Hematopoietic multipotent progenitor cell treated with erythropoietin and hydrocortisone succinate and interleukin-3 and kit ligand, for 6 days (in vitro differentiated cells): ENCODE data around the gene DHFR2.
"Not testable (repeated sequence)": the region's sequence is repeated elsewhere in the genome, so short reads cannot be mapped to it uniquely, and the experiment has no call there.

Experiments
- DNase-seq: peaks from one replicate; pipeline ENCODE4 v3.0.0-alpha.2; 2015

DHFR2 gene

DNA sequence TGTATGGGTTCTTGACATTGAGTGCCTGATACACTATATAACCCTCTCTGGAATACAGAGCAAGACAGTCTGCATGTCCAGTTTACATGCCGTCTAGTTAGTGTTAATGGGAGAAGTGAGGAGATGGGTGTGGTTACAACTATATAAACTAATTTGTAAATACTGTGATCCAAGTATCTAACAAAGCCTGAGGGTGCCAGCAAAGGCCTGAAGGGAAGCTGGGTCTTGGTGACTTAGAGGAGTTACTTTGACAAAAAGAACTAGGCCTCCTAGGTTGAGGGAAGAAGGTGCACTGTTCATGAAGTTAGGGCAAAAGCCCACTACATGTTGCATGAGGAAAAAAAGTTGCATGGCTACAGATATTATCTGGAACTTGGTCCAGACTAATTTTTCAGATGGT lies 2.4 kb upstream of the DHFR2 start:
- no peak for DNase-seq

DNA sequence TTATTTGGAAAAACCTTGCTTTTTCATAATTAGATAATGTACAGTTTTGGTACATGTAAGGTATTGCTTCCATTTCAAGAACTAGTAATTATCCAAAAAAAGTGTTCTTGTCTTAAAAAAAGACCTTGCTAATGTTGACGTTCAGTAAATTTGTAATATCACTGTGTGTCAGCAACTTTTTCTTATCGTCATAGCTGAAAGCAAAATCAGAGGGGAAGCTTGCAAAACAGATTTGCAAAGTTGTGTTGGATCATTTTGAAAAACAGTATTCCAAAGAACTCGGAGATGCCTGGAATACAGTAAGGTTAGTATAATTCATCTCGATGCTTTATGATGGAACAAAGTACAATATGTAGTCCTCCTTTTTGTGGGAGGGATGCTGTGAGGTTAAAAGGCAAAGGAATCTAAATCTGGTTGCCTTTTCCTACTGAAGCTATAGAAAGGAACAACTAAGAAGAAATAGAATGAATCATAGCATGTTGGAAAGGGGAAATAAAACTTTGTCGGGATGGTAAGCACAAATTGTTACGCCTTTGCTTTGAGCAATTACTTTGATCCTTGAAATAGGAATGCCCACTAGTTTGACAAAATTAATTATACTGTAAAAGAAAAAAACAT lies 1.6 kb upstream of the DHFR2 start:
- peak; percentile 35 for DNase-seq

DNA sequence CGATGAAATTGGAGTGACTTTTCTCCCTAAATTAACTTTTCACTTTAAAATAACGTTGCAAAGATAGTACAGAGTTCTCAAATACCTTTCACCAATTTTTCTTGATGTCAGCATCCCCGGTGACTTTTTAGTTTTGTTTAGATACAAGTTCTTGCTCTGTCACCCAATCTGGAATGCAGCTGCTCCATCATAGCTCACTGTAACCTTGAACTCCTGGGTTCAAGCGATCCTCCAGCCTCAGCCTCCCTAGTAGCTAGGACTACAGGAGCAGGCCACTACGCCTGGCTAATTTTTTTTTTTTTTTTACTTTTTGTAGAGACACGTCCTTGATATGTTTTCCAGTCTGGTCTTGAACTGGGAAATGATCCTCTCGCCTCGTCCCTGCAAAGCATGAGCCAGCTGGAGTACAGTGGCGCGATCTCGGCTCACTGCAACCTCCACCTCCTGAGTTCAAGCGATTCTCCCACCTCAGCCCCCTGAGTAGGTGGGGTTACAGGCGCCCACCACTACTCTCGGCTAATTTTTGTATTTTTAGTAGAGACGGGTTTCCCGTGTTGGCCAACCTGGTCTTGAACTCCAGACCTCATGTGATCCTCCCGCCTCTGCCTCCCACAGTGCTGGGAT lies 892 bp upstream of the DHFR2 start:
- peak; percentile 27 for DNase-seq

DNA sequence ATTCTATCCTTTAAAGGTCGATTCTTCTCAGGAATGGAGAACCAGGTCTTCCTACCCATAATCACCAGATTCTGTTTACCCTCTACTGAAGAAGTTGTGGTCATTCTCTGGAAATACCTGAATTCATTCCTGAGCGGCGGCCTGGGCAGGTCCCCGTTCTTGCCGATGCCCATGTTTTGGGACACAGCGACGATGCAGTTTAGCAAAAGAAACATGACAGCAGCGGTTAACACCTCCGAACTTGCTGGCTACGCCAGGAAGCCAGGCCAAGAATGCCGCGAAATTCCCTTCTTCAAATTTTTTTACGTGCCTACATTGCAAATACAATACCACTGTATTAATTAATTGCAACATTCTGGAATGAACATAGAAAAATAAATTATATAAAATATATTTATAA lies 1.4 kb downstream of the DHFR2 start:
- no peak for DNase-seq

DNA sequence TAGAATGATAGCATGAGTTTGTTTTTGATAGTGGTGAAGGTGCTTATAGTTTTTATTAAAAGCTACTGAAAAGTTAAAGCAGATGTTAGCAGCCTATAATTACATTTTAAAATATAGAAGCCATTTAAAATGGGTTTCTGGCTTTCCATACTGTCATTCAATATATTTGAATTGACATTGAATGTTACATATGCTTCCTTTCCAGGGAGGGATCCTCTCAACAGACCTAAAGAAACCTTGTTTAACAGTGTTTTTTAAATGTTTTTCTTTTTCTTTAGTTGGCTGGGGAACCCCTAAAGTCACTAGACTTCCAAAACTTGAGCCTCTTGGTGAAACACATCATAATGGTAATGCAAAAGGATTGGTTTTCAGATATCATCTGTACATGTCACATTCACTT lies 12.2 kb downstream of the DHFR2 start:
- no peak for DNase-seq

DNA sequence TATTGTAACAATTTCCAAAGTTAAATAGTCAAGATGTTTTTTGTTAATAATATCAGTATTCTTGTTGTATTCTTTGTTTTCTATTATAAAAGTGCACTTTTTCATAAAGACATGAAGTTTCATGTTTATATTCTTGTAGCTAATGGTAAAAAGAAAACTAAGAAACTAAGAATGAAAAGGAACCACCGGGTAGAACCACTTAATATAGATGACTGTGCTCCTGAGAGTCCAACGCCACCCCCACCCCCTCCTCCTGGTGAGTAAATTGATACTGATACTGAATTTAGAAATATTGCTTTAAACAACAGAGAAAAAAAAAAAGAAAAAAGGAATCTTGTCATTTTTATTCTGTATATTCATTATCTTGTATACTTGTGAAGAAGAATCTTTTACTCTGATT lies 13.4 kb downstream of the DHFR2 start:
- no peak for DNase-seq

DNA sequence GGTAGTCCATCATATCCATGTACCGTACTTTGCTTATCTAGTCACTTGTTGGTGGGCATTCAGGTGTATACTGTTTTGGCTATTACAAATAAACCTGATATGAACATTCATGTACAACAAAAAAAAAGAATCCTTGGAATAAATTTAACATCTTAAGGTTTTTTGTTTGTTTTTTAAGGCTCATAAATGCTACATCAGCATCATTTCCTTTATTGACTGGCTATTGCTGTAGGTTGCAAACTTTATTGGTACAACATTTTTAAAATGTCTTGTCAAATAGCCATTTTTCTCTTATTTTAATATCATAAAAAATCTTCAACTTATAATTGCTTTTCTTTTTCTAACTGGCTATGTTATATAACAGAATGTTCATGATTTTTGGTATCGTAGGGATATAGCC lies 16.2 kb downstream of the DHFR2 start:
- no peak for DNase-seq

DNA sequence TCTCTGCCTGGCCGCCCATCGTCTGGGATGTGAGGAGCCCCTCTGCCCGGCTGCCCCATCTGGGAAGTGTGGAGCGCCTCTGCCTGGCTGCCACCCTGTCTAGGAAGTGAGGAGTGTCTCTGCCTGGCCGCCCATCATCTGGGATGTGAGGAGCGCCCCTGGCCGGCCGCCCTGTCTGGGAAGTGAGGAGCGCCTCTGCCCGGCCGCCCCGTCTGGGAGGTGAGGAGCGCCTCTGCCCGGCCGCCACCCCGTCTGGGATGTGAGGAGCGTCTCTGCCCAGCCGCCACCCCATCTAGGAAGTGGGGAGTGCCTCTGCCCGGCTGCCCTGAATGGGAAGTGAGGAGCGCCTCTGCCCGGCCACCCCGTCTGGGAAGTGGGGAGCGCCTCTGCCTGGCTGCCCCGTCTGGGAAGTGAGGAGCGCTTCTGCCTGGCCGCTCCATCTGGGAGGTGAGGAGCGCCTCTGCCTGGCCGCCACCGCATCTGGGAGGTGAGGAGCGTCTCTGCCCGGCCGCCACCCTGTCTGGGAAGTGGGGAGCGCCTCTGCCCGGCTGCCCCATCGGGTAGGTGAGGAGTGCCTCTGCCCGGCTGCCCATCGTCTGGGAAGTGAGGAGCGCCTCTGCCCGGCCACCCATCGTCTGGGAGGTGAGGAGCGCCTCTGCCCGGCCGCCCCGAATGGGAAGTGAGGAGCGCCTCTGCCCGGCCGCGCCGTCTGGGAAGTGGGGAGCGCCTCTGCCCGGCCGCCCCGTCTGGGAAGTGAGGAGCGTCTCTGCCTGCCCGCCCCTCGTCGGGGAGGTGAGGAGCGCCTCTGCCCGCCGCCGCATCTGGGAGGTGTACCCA lies 18.4 kb downstream of the DHFR2 start:
- DNase-seq, result not testable (repeated sequence)

DNA sequence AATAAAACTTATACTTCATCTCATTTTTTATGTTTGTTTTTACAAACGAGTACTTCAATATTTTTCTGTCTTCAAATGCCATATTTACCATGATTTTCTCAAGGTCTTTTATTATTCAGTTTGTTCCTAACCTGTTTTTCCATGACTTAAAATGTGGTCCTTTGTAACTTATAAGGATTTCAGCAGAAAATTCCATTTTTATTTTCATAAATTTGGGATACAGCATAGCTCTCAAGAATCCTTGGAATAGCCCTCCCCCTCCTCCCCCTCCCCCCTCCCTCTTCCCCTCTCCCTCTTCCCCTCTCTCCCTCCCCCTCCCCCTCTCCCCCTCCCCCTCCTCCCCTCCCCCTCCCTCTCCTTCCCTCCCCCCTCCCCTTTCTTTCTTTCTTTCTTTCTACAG lies 19.4 kb downstream of the DHFR2 start:
- DNase-seq, result no peak

DNA sequence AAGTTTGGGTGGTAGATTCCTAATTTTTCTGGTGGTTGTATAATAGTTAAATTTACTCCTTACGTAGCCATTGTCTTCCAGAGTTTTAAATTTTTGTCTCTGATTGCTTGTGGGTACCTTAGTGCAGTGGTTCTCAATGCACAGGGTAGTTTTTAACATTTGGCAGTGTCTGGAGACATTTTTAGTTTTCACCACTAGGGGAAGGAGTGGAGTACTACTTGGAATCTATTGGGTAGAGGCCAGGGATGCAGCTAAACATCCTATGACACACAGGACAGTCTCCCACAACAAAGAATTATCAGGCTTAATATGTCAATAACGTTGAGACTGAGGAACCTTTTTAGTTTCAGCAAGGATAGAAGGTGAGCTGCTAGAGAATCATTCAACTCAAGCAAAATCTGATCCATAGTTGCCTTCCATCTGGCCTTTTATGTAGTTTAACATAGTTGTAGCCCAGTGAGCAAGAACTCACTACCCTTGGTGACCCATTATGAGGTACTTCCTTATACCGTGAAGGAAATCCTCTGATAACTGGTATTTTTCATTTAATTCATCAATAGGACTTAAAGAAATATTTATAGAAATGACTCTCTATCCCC lies 25.7 kb downstream of the DHFR2 start:
- peak; percentile 67 for DNase-seq

DNA sequence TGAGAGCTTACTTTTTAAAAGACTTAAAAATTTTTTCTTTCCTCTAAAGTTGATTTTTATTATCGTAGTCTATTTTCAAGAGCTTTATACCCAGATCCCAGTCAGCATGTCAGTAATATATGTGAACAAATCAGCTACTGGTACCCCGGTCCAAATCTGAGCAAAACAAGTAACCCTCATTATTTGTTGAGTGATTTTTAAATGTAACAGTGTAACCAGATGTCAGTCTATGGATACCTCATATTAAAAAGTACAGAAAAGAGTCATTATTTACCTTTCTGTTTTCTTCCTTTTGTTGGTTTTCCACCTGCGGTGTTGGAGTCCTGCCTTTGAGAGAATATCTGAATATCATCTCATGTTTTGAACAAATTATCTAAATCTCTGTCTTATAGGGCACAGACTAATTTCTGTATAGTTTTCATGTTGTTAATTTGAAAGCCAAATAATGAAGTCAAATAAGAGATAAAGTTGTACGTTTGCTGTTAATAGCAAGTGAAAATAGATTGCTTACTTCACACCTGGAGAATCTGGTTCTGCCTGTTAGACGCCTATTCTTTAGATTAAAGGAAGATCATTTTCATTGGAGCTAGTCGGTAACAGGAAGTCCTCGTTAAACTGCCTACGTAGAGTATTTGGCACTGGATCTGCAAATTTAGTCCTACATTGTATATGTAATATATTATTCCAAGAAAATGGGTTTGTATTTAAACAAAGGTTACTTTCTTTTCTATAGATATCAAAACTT lies 34.5 kb downstream of the DHFR2 start, which contains the start of gene STX19:
Gene STX19, minus strand, starts transcription at position 505 of the 745 bp plus-strand sequence. CDS start 13,328 bp downstream, outside the sequence.
- no peak for DNase-seq

DNA sequence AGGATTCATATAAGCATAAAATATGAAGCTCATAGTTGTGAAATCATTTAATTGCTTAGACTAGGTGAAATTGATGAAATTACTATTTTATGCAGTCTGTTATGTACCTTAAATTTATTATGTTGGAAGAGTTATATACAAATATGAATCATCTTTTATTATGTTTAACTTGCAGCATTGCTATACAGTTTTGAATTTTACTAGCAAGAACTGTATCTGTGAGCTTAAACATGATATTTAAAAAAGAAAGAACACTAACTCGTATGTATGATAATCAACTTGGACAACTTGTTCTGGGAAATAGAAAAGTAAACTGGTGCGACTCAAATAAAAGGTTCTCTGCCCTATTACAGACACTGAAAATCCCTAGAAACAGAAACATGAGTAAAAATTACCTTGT lies 36.1 kb downstream of the DHFR2 start:
- DNase-seq, result no peak

DNA sequence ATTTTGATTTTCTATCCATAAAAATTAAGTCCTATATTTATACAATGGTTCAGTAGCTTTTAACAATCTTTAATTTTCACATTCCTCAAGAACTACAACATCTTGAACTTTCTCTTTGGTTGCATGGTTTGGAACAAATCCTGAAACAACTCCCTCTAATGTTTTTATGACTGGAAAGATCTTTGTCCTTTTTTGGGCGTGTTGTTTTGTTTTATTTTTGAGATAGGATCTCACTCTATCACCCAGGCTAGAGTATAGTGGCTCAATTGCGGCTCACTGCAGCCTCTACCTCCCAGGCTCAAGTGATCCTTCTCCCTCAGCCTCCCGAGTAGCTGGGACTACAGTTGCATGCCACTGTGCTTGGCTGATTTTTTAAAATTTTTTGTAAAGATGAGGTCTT lies 38.3 kb downstream of the DHFR2 start:
- DNase-seq, result no peak

DNA sequence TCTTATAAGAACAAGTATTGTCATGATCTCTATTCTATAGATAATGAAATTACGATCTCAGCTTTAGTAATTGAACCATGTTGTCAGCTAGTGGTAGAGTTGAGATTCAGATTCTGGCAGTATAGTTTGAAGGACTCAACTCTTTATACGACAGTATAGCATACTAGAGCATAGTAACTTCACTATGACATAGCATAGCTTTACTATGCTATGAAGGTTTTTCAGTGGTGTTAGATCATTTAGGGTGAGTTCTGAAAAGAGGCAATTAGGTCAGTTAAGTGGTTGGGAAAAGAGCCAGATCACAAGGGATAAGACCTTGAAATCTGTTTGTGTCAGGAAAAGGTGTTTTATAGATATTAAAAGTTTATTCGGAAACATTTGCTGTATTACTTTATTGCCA lies 42.4 kb downstream of the DHFR2 start:
- no peak for DNase-seq

DNA sequence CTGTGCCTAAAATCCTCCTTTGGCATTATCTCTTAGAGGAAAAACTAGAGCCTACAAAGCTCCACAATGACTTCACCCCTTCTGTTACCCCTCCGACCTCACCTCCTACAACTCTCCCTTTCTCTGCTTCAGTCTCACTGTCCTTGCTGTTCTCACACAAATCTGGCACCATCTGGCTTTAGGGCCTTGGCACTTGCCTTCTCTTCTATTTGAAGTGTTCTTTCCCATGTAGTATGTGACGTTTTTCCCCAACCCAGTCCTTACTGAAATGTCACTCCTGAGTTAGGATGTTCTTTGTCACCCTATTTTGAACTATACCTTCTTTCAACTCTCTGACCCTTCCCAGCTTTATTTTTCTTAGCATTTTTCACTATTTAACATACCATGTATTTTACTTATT lies 43.1 kb downstream of the DHFR2 start:
- no peak for DNase-seq

DNA sequence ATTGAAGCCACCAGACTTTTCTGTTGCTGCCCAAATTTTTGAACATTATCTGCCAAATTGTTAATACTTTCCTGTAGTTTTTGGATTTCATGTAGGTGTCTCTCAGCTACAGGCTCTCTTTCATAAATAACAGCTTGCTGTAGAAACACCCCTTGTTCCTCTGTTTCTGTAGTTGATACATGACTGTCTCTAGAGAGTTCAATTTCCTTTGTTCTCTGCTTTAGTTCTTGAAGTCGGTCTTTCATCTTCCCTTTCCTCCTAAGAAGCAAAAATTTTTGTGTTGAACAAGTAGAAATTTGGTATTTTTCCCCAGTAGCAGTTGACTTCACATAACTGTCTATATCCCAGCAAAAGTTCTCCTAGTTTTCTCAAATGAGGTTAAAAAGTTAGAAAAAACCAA lies 47.7 kb downstream of the DHFR2 start:
- no peak for DNase-seq

DNA sequence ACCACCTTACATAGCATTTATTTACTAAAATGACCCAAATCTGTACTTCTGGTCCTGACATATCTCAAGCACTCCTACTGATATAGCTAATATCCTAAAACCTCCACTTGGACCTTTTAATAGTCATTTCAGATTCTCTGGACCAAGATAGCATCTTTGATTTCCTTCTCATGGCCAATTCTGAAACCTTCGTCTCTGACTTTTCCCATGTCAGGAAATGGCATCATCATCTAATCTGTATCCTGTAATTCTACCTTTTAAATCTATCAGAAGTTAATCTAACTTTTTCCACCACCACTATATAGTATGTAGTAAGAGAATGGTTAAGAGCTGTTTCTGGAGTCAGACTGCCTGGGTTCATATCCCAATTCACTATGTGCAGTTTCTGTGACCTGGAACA lies 50.5 kb downstream of the DHFR2 start:
- no peak for DNase-seq

DNA sequence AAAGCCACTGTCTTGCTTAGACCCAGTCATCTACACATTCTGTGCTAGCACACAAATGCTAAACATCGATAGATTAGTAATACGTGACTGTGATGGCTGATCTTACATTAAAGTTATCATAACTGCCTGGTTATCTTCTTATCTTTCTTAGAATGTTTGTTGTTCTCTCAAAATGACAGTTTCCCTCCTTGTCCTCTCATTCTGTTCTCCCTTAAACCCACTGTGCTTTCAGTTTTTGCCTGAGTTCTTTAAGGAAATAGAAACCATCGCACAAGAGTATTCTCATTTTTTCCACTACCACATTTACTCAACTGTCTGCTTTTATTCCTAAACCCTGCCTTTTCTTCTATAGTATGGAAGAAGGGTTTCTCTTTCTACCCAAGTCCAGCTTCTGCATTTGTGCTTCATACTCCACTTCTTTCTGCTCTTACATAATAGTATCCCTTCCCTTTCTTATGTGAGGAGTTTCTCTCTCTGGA lies 51.4 kb downstream of the DHFR2 start:
- no peak for DNase-seq

DNA sequence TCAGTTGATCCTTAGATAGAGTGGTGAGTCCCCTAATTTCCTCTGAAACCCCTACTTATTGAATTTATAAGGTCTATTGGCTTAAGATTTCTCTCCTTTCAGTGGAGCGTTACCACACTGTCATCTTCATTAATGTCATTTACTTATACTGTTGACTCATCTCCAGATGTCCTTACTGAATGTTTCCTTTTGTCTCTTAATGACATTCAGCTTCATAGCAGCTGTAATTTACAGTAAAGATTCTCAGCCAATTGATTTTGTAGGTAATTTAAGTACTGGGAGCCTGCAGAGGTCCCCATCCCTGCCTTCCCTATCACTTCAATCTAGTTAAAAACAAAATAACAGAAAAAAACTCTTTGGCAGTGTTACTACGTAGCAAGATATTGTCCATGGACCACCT lies 53.1 kb downstream of the DHFR2 start:
- no peak for DNase-seq

DNA sequence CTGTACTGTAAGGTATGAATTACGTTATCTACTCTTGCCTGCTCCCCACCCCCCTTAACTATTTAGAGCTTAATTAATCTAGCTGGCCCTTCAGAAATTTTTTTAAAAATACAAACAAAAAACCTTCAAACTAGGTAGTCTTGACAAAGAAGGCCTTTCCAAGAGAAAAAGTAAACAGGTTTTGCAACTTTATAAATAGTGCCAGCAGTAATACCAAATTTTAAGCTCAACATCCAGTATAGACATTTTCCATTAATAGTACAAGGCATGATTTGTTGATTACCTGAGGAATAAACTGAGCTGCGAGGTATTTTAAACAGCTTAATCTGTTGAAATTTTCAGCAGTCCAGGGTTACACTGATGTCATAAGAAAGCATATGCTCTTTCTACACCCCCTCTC lies 54.5 kb downstream of the DHFR2 start:
- no peak for DNase-seq
